ENCODE measurements around the gene RAB44. TPM values are rescaled to one million over a fixed set of nuclear protein-coding genes. Genes with fewer than 3 reads are reported as not detected.

The RAB44 gene
- total RNA-seq, 1 experiment from 2014 or later, result not detected

DNA sequence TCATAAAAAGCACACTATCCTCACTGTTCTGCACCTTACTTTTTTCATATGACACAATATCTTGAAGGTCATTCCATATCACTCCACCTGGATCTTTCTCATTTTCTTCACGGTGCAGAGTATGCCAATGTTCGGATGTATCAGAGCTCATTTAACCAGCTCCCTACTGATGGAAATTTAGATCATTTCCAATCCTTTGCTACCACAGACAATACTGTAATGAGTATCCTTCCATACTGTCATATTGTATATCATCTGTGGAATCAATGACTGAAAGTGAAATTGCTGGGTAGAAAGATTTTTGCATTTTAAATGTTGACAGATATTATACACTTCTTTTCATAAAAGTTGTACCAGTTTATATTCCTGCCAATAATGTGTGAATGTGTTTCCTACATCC lies 2.2 kb upstream of the RAB44 start:
- H2BK120ac ChIP-seq (ENCODE audit: low read depth, low read length, poor library complexity, severe bottlenecking), result no peak overlapping the region
- H3K4ac ChIP-seq (ENCODE audit: low read depth, low read length), result no peak overlapping the region
- no peaks in the 10 kb centered on the region for H3K4me1 ChIP-seq (ENCODE audit: insufficient read depth, low read length)
- H3K79me2 ChIP-seq (ENCODE audit: insufficient read depth, low read length), result no peaks in the 10 kb centered on the region
- H2BK20ac ChIP-seq (ENCODE audit: low read depth, low read length, poor library complexity, severe bottlenecking), result no peak overlapping the region
- no peak overlapping the region for H3K14ac ChIP-seq (ENCODE audit: insufficient read depth, low read length)
- no peak overlapping the region for H2AFZ ChIP-seq (ENCODE audit: low read length)
- no peak overlapping the region for H3K4me2 ChIP-seq (ENCODE audit: insufficient read depth, insufficient read length, low read length)
- H3K18ac ChIP-seq (ENCODE audit: insufficient read length, low read depth, low read length), result no peak overlapping the region
- Mint-ChIP-seq H3K27ac (no peak overlapping the region), H3K36me3 (ENCODE audit: insufficient read depth in 1 of 3, low read depth in 3 of 3) (no peaks in the 10 kb centered on the region), H3K27me3 (ENCODE audit: low read depth) (peaks cover 3% of the 10 kb centered on the region; the same call in 1 of the 2 replicates), H3K4me3 (no peak overlapping the region), H3K9me3 (no peaks in the 10 kb centered on the region), H3K4me1 (peaks cover 0 to 4% of the 10 kb centered on the region in 2 experiments; a peak in 1 of 4 replicates)
- no peak overlapping the region for H3K9ac ChIP-seq (ENCODE audit: extremely low read depth, insufficient read length, low read length)
- no peaks in the 10 kb centered on the region for H4K20me1 ChIP-seq (ENCODE audit: control insufficient read depth, insufficient read depth, insufficient read length)
- no peak overlapping the region for H3T11ph ChIP-seq (ENCODE audit: low read length)
- H4K5ac ChIP-seq (ENCODE audit: insufficient read length, low read depth, low read length), result no peak overlapping the region
- no peaks in the 10 kb centered on the region for H3K79me1 ChIP-seq (ENCODE audit: insufficient read depth, low read depth, low read length, poor library complexity, severe bottlenecking)
- TF ChIP-seq, protein P1, sequence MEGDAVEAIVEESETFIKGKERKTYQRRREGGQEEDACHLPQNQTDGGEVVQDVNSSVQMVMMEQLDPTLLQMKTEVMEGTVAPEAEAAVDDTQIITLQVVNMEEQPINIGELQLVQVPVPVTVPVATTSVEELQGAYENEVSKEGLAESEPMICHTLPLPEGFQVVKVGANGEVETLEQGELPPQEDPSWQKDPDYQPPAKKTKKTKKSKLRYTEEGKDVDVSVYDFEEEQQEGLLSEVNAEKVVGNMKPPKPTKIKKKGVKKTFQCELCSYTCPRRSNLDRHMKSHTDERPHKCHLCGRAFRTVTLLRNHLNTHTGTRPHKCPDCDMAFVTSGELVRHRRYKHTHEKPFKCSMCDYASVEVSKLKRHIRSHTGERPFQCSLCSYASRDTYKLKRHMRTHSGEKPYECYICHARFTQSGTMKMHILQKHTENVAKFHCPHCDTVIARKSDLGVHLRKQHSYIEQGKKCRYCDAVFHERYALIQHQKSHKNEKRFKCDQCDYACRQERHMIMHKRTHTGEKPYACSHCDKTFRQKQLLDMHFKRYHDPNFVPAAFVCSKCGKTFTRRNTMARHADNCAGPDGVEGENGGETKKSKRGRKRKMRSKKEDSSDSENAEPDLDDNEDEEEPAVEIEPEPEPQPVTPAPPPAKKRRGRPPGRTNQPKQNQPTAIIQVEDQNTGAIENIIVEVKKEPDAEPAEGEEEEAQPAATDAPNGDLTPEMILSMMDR (conservative IDR thresholded peaks at IDR 0.05), result no peak
- no peak overlapping the region for H4K8ac ChIP-seq (replicated peaks; ENCODE audit: insufficient read length, low read depth, low read length)
- DNase-seq, result no peak
- H2BK15ac ChIP-seq (ENCODE audit: low read depth, low read length), result no peak overlapping the region
- H3K23ac ChIP-seq (ENCODE audit: insufficient read length, low read depth, low read length), result no peak overlapping the region
- H4K91ac ChIP-seq (ENCODE audit: insufficient read length, low read depth, low read length), result no peak overlapping the region
- no peaks in the 10 kb centered on the region for H3K23me2 ChIP-seq (ENCODE audit: insufficient read length, low read depth, low read length, poor library complexity, severe bottlenecking)
- H3K27me3 ChIP-seq (ENCODE audit: insufficient read depth, low read length), result no peaks in the 10 kb centered on the region
- no peak overlapping the region for H3K27ac ChIP-seq (ENCODE audit: insufficient read length, low read depth, low read length)
- no CpG with 5 or more reads among the region's 2 CpGs for WGBS (ENCODE audit: extremely low coverage, insufficient read length, low lambda C conversion rate)
- no peaks in the 10 kb centered on the region for H3K9me3 ChIP-seq (ENCODE audit: control insufficient read depth, low read depth, low read length)
- no peak overlapping the region for H2BK12ac ChIP-seq (ENCODE audit: insufficient read length, low read depth, low read length)
- H2AK5ac ChIP-seq (ENCODE audit: insufficient read length, low read length), result no peak overlapping the region
- no peak overlapping the region for H2BK5ac ChIP-seq (ENCODE audit: insufficient read length, low read length)
- no peak overlapping the region for H3K56ac ChIP-seq (ENCODE audit: insufficient read length, low read depth, low read length)
